ENCODE data around the gene BABAM2.

The BABAM2 gene

GRCh38 chr2:28032816-28033215, 142.3 kb downstream of the BABAM2 start:
- DNase-seq (ENCODE audit: low spot score): no peak

- no peak for DNase-seq (ENCODE audit: low spot score)
Measured at GRCh38 chr2:28034696-28035095, 144.2 kb downstream of the BABAM2 start.

GRCh38 chr2:28035163-28035690, 144.7 kb downstream of the BABAM2 start:
- DNase-seq (ENCODE audit: low spot score): no peak

- DNase-seq (ENCODE audit: low spot score): no peak
Measured at GRCh38 chr2:28035816-28036215, 145.3 kb downstream of the BABAM2 start.

- DNase-seq (ENCODE audit: low spot score): no peak
Measured at GRCh38 chr2:28036307-28036706, 145.8 kb downstream of the BABAM2 start.

DNA sequence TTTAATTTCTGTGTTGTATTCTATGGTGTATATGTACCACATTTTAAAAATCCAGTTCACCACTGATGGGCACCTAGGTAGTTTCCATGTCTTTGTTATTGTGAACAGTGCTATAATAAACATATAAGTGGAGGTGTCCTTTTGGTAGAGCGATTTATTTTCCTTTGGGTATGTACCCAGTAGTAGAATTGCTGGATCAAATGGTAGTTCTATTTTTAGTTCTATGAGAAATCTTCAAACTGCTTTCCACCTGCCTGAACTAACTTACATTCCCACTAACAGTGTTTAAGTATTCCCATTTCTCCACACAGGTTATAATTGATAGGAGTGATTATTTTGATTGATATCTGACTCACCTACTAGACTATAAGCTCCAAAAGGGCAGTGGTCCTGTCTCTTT, 148.2 kb downstream of the BABAM2 start:
- DNase-seq (ENCODE audit: low spot score): no peak

GRCh38 chr2:28045676-28046351, 155.3 kb downstream of the BABAM2 start:
- no peak for DNase-seq (ENCODE audit: low spot score)

DNA sequence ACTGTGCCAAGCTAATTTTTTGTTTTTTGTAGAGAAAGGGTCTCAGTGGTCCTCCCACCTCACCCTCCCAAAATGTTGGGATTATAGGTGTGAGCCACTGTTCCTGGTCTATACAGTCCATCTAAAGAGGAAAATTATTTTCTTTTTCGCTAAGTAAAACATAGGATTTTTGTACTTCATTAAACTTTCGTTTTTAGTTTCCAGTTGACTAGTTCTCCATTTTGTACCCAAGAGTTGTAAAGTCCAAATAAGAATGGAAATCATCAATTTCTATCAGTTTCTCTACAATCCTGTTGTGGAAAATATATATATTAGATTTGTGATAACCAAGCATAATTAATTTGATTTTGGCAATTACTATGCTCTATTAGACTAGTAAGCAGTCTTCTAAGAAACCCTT, 156.4 kb downstream of the BABAM2 start:
- no peak for DNase-seq (ENCODE audit: low spot score)

- no peak for DNase-seq (ENCODE audit: low spot score)
Measured at GRCh38 chr2:28047681-28048080, 157.2 kb downstream of the BABAM2 start.

DNA sequence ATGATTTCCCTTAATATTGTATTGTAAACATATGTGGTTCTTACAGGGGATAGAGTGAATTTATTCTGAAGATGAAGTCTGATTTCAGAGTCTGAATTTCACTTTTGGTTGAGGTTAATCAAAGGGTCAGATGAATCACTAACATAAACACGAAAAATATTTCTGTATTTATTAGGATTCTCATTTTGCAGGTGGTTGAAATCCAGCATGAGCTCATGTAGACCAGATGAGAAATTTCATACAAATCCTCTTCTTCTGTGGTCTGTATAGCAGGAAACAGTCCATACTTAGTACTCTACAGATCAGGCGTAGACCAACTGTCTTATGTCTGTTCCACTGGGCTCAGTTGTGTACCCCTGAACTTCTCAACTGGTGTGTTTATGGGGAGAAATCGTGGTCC, 157.8 kb downstream of the BABAM2 start:
- no peak for DNase-seq (ENCODE audit: low spot score)

GRCh38 chr2:28049416-28049815, 158.9 kb downstream of the BABAM2 start:
- DNase-seq (ENCODE audit: low spot score): no peak

DNA sequence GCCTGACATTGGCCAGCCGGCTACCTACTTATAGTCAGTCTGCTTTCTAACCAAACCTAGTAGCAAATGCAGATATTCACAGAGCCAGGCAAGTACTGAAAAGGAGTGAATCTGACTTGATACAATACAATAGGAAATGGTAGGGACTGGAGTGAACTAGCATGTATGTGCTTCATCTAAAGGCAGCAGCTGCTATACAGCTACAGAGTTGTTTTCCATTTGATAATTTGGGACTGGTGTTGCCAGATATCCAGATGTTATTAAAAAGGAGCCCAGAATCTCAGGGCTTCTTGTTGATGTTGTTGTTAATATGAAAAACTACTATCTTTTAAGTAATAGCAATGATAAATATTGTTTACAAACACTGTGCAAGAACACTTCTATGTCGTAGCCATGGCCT, 159.4 kb downstream of the BABAM2 start:
- DNase-seq (ENCODE audit: low spot score): no peak

DNA sequence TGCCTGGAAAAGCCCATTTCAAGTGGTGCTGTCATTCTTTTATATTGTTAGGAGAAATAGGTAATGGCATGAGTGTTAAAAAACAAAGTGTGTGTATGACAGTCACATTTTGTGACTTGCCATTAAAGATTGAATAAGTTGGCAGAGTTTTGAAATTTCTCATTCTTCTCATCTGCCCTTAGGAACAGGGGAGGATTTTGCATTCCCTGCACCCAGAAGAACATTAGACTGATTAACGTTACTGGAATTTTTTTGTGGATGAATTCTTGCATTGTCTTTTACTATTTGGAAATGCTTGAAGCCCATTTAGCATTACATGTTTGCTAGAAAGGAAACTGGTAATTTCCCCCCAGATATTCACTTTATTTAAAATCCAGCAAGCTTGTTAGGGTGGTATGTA, 162.2 kb downstream of the BABAM2 start:
- DNase-seq (ENCODE audit: low spot score): no peak

DNA sequence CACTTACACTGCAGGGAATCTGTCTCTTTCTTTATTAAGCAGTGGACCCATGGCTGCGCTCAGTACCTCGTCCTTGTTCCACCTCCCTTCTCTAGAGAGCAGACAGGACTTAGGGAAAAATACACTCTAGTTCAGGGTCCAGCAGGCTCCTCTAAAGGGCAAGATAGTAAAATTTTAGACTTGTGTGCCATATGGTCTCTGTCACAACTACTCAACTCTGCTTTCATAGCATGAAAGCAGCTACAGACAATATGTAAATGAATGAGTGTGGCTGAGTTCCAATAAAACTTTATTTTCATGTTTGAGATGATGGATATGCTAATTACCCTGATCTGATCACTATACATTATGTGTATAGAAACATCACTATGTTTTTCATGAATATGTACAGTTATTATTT, 163.1 kb downstream of the BABAM2 start:
- no peak for DNase-seq (ENCODE audit: low spot score)

- DNase-seq (ENCODE audit: low spot score): no peak
Measured at GRCh38 chr2:28054916-28055315, 164.4 kb downstream of the BABAM2 start.

DNA sequence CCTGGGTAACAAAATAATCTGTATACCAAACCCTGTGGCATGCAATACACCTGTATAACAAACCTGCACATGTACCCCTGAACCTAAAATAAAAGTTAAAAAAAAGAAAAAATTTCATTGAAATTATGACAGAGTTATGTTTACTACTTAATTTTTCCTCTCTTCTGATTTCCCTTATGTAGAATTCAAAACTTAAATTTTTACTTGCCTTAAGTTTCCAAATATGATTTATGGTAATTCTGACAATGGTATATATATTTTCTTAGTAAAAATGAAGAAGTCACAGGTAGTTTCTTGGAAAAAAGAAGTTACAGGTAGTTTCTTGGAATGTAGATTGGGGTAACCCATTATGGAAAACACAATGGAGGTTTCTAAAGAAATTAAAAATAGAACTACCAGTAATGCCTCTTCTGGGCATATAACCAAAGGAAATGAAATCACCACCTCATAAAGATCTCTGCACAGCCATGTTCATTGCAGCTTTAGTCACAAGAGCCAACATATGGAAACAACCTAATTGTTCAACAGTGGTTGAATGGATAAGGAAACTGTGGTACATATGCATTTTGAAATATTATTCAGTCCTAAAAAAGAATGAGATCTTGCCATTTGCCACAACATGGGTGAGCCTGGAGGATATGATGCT, 164.9 kb downstream of the BABAM2 start:
- DNase-seq (ENCODE audit: low spot score): no peak

DNA sequence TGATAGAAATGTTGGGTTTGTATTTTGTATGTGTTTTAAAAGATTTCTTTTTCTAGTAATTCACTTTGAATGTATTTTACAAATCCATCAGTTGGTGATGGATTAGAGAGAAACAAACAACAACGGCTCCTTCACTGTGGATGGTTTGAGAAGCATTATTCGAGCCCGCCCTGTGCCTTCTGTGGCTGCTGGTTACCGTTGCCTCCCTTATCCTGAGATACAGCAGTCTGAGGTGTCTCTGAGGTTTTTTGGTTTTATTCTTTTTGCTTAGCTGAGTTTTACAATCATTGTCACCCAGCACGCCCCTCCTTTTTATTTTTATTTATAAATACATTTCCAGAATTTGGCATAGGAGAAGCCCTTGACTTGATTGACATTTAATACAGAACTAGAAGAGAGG, 168.3 kb downstream of the BABAM2 start:
- DNase-seq (ENCODE audit: low spot score): no peak

DNA sequence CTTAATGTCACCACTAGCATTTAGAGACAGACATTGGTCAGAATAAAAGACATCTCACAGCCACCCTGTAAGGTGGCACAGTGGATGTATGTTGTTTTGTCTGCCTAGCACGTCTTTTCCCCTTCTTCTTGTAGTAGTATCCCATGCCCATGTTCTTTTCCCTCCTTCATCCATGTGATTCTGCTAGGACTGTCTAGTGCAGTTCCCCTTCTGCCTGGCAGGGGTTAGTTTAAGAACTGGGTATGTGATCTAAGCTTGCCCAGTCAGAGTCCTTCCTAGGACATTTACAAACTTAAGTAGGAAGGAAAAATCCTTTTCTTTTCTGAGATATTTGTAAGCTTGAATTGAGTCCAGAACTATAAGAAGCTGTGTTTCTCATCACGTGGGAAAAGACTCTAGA, 172.3 kb downstream of the BABAM2 start:
- no peak for DNase-seq (ENCODE audit: low spot score)

- no peak for DNase-seq (ENCODE audit: low spot score)
Measured at GRCh38 chr2:28063492-28063962, 173.0 kb downstream of the BABAM2 start.

DNA sequence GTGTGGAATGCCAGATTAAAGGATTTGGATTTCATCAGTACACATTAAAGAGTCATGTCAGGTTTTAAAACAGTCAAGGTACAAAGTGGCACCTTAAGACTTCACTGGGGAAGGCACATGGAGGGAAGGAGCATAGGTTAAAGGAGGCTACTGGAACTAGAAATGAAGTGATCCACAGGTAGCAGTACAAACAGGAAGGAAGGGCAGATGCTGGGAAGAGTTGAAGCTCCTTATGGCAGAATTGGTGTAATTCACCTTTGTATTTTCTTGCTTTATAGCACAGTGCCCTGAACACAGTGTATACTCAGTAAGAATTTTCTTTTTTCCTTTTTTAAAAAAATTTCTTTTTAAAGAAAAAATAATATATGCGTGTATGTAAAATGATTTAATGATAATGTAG, 177.1 kb downstream of the BABAM2 start:
- DNase-seq (ENCODE audit: low spot score): no peak

GRCh38 chr2:28068088-28068487, 177.6 kb downstream of the BABAM2 start:
- DNase-seq (ENCODE audit: low spot score): no peak

DNA sequence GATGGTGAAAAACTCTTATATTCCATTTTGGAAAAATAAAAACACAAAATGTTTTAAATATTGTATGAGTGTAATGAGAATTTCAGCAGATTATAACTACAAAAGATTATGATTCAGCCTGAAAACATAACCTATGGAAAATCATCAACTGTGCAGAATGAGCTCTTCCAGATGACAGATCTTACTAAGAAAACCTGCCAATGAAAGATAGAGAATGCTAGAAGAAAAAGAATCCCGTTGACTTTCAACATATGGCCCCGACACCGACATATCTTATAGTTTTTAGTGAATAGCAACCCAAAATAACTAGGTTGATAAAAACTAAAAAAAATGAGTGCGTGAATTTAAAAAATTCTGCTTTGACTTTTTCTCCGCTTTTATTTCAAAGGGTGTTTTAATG, 178.0 kb downstream of the BABAM2 start:
- DNase-seq (ENCODE audit: low spot score): no peak

- DNase-seq (ENCODE audit: low spot score): no peak
Measured at GRCh38 chr2:28071221-28071620, 180.7 kb downstream of the BABAM2 start.

- no peak for DNase-seq (ENCODE audit: low spot score)
Measured at GRCh38 chr2:28074137-28074536, 183.6 kb downstream of the BABAM2 start.
